ENCODE results near the gene PNPO. TPM values are rescaled to one million over a fixed set of nuclear protein-coding genes. Genes with fewer than 3 reads are reported as not detected.

PNPO gene
- total and polyA plus RNA-seq, 2 of the 13 experiments (the other 11 are each of a cell fraction or from before 2014, with no cell fraction given), result 47.9 to 63.3 TPM

- Histone ChIP-seq H3K27me3 (ENCODE audit: control insufficient read depth in 1 of 2, insufficient read depth in 2 of 2, low read length in 2 of 2) (no peaks in the 10 kb centered on the region), H3K4me1 (ENCODE audit: insufficient read depth, low read length) (peaks cover 15% of the 10 kb centered on the region), H3K4me2 (ENCODE audit: low read depth, low read length) (no peak overlapping the region), H3K36me3 (replicated peaks in 1 of 2; ENCODE audit: control insufficient read depth in 1 of 2, insufficient read depth in 2 of 2, low read length in 2 of 2) (peaks cover 8 to 15% of the 10 kb centered on the region in 2 experiments; a peak in 3 of 5 replicates), H3K9ac (ENCODE audit: insufficient read depth, low read depth, low read length) (no peak overlapping the region), H3K79me2 (ENCODE audit: insufficient read depth, low read length) (no peaks in the 10 kb centered on the region), H3K4me3 (replicated peaks in 1 of 3; ENCODE audit: insufficient read depth in 1 of 3, low read depth in 2 of 3, low read length in 3 of 3) (no peak overlapping the region), H3K9me3 (ENCODE audit: low read length) (no peaks in the 10 kb centered on the region), H2AFZ (ENCODE audit: low read length) (no peak overlapping the region), H3K27ac (ENCODE audit: extremely low read length, insufficient read depth, low read length) (no peak overlapping the region), H4K20me1 (ENCODE audit: insufficient read depth, low read length) (no peaks in the 10 kb centered on the region)
- ChIA-PET CTCF (ENCODE audit: low intra/inter-chr PET ratio, low total read pairs) (no interaction called here), POLR2A (interaction anchor here (1.2 to 1.3 kb wide), 2 partner anchors 17 to 71 kb away, joined by 4 read pairs; partner anchors contain the start of gene SP2)
- FAIRE-seq (no peak), DNase-seq (ENCODE audit: low spot score) (no peak), ATAC-seq (no peak)
- 90% methylated on average over 2 of the region's 2 CpGs for WGBS (ENCODE audit: low lambda C conversion rate)
- TF ChIP-seq ZNF121 (CRISPR knock-in tag; IDR thresholded peaks at IDR 0.05) (peak; percentile 70), ZNF790 (CRISPR knock-in tag; IDR thresholded peaks at IDR 0.05; ENCODE audit: borderline replicate concordance) (no peak)
- intact Hi-C loops (cut with micrococcal nuclease; ENCODE audit: unreplicated experiment), result no loop called here
- in situ Hi-C loops (cut with HindIII; ENCODE audit: extremely low pct_ligation_motif_present, low pct_unique_long_range_greater_than_20kb), result no loop called here
- no TSS peak for BruUV-seq (replicated peaks)
Measured at GRCh38 chr17:47913050-47913449, 28.3 kb upstream of the PNPO start.

GRCh38 chr17:47914306-47914948, 26.9 kb upstream of the PNPO start:
- Histone ChIP-seq H3K9me3 (ENCODE audit: low read length) (no peaks in the 10 kb centered on the region), H3K27me3 (ENCODE audit: control insufficient read depth in 1 of 2, insufficient read depth in 2 of 2, low read length in 2 of 2) (no peaks in the 10 kb centered on the region), H3K36me3 (replicated peaks in 1 of 2; ENCODE audit: control insufficient read depth in 1 of 2, insufficient read depth in 2 of 2, low read length in 2 of 2) (peaks cover 8 to 20% of the 10 kb centered on the region in 2 experiments; a peak in 3 of 5 replicates), H3K27ac (ENCODE audit: extremely low read length, insufficient read depth, low read length) (no peak overlapping the region), H3K4me2 (ENCODE audit: low read depth, low read length) (no peak overlapping the region), H2AFZ (ENCODE audit: low read length) (no peak overlapping the region), H3K9ac (ENCODE audit: insufficient read depth, low read depth, low read length) (no peak overlapping the region), H3K4me3 (replicated peaks in 1 of 3; ENCODE audit: insufficient read depth in 1 of 3, low read depth in 2 of 3, low read length in 3 of 3) (no peak overlapping the region), H3K79me2 (ENCODE audit: insufficient read depth, low read length) (no peaks in the 10 kb centered on the region), H4K20me1 (ENCODE audit: insufficient read depth, low read length) (no peaks in the 10 kb centered on the region), H3K4me1 (ENCODE audit: insufficient read depth, low read length) (peaks cover 5% of the 10 kb centered on the region)
- POLR2A ChIA-PET, result interaction anchor here (1.1 to 1.9 kb wide), 4 partner anchors 9 to 72 kb away, joined by 3 to 7 read pairs (median 4); partner anchors contain the start of genes PNPO and SP2
- CTCF ChIA-PET (ENCODE audit: low intra/inter-chr PET ratio, low total read pairs), result no interaction called here
- WGBS (ENCODE audit: low lambda C conversion rate), result 83% methylated on average over 4 of the region's 4 CpGs
- no peak for ATAC-seq
- no peak for DNase-seq (ENCODE audit: low spot score)
- BruUV-seq (replicated peaks), result no TSS peak
- FAIRE-seq, result no peak
- intact Hi-C loops (cut with micrococcal nuclease; ENCODE audit: unreplicated experiment) (no loop called here), in situ Hi-C loops (cut with HindIII; ENCODE audit: extremely low pct_ligation_motif_present, low pct_unique_long_range_greater_than_20kb) (no loop called here)
- TF ChIP-seq ZNF329 (CRISPR knock-in tag; IDR thresholded peaks at IDR 0.05; ENCODE audit: low read depth) (no peak), ZBED4 (CRISPR knock-in tag; IDR thresholded peaks at IDR 0.05; ENCODE audit: borderline replicate concordance) (no peak), RFX3 (CRISPR knock-in tag; IDR thresholded peaks at IDR 0.05) (no peak), ARID5B (CRISPR knock-in tag; IDR thresholded peaks at IDR 0.05) (no peak), CBX5 (CRISPR knock-in tag; IDR thresholded peaks at IDR 0.05; ENCODE audit: borderline replicate concordance) (no peak), MIXL1 (CRISPR knock-in tag; IDR thresholded peaks at IDR 0.05) (no peak), HMG20B (CRISPR knock-in tag; conservative IDR thresholded peaks at IDR 0.05) (no peak), MYC (CRISPR knock-in tag; IDR thresholded peaks at IDR 0.05; ENCODE audit: borderline replicate concordance) (no peak)
